GM12892 (cell line): Measurements from ENCODE around the gene NEURL1.

Experiments used
- POLR2A ChIP-seq: IDR thresholded peaks from 2 replicates; pipeline ENCODE4 v1.6.1; 2011; ENCODE audit warnings: low read depth, low read length, control low read depth
- POLR2AphosphoS5 ChIP-seq: IDR thresholded peaks from 2 replicates; pipeline ENCODE4 v1.6.1; 2011; ENCODE audit warnings: low read depth, low read length, control low read depth
- TAF1 ChIP-seq: IDR thresholded peaks from 2 replicates; pipeline ENCODE4 v1.6.1; 2011; ENCODE audit warnings: low read depth, mild to moderate bottlenecking, control low read depth, low read length, borderline replicate concordance

GRCh38 chr10:103474077-103474476, 19.4 kb upstream of the NEURL1 start:
- TF ChIP-seq POLR2A, result no peak
- no peak for TF ChIP-seq POLR2AphosphoS5
- no peak for TF ChIP-seq TAF1
